Stimulated activated CD8-positive, alpha-beta memory T cell treated with anti-CD3 and anti-CD28 coated beads, Interleukin-4, amount 100 ng/mL, for 48 hours (primary cell): ENCODE results near the gene SLC7A6.

ENCODE experiments used
- DNase-seq: peaks from one replicate; pipeline ENCODE4 v3.0.0-alpha.2; 2020

Gene SLC7A6

GRCh38 chr16:68257906-68258800, 6.2 kb upstream of the SLC7A6 start:
- no peak for DNase-seq

- DNase-seq: no peak
Observed at GRCh38 chr16:68259007-68259825, 5.1 kb upstream of the SLC7A6 start.

- DNase-seq: no peak
Observed at GRCh38 chr16:68263559-68264127, 683 bp upstream of the SLC7A6 start.

GRCh38 chr16:68265078-68265920, 973 bp downstream of the SLC7A6 start:
- DNase-seq: peak; percentile 67

GRCh38 chr16:68267612-68268405, 3.5 kb downstream of the SLC7A6 start:
- DNase-seq: no peak

- no peak for DNase-seq
Observed at GRCh38 chr16:68269793-68270192, 5.5 kb downstream of the SLC7A6 start.

- no peak for DNase-seq
Observed at GRCh38 chr16:68270353-68270752, 6.0 kb downstream of the SLC7A6 start.

- DNase-seq: no peak
Observed at GRCh38 chr16:68272507-68273209, 8.3 kb downstream of the SLC7A6 start.

GRCh38 chr16:68273459-68273858, 9.1 kb downstream of the SLC7A6 start:
- no peak for DNase-seq

- no peak for DNase-seq
Observed at GRCh38 chr16:68273896-68274295, 9.6 kb downstream of the SLC7A6 start.

GRCh38 chr16:68274441-68274840, 10.1 kb downstream of the SLC7A6 start:
- no peak for DNase-seq

GRCh38 chr16:68275611-68276191, 11.4 kb downstream of the SLC7A6 start:
- no peak for DNase-seq

GRCh38 chr16:68276223-68276622, 11.9 kb downstream of the SLC7A6 start:
- no peak for DNase-seq

- DNase-seq: no peak
Observed at GRCh38 chr16:68279726-68280558, 15.6 kb downstream of the SLC7A6 start.

- DNase-seq: no peak
Observed at GRCh38 chr16:68281368-68282063, 17.2 kb downstream of the SLC7A6 start.

GRCh38 chr16:68282064-68282452, 17.7 kb downstream of the SLC7A6 start:
- DNase-seq: no peak

- DNase-seq: no peak
Observed at GRCh38 chr16:68283346-68283745, 19.0 kb downstream of the SLC7A6 start.

- DNase-seq: no peak
Observed at GRCh38 chr16:68283801-68284598, 19.7 kb downstream of the SLC7A6 start.
